Subcutaneous adipose tissue (tissue), 4 donors: Measurements from ENCODE around the gene PRKCQ. TPM values are rescaled to one million over a fixed set of nuclear protein-coding genes. Genes with fewer than 3 reads are reported as not detected.

Experiments
- total RNA-seq, 4 donors: library from RNA; depleted of rRNA; stranded (reverse); fragments of >200 nt; gene quantifications; one replicate each; pipeline ENCODE4 v1.1.0, GENCODE V29; 2016
- TF ChIP-seq, protein P1 (sequence below): fragments of 450-650 bp; IDR thresholded peaks from one replicate; pipeline ENCODE4 v1.5.1; 2016; ENCODE audit warnings: low read depth, mild to moderate bottlenecking, control low read depth, antibody characterized with exemption, moderate library complexity

Gene PRKCQ
- total RNA-seq, 4 donors from 2014 or later, result 0.19 to 1.0 (median 0.93) TPM

DNA sequence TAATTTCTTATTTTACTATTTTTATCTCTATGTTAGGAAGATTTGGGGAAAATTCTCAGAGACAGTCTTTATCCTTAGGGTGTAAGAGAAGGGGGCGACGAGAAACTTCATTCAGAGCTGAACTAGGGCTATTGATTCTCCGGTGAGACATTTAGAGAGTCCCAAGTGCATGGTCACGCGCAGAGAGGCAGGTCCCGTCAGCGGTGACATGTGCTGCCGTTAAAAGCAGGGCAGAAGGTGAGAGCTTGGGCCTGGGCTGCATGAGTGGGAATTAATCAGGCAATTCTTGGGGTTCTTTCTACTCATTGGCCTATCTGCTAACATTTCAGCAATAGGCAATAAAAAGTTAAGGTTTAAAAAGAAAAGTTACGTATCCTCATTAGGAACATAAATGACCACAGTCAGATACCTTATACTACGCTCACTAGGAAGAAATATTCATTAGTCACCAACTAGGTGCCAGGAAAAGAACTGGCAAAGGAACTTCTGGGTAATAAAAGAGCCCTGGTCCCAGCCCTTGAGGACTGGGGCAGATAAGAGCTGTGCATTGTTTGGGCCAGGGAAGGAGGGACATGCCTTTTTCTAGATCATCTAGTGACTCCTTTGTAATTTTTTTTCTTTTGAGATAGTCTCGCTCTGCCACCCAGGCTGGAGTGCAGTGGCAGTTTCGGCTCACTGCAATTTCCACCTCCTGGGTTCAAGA, 21.2 kb downstream of the PRKCQ start:
- TF ChIP-seq, protein P1, sequence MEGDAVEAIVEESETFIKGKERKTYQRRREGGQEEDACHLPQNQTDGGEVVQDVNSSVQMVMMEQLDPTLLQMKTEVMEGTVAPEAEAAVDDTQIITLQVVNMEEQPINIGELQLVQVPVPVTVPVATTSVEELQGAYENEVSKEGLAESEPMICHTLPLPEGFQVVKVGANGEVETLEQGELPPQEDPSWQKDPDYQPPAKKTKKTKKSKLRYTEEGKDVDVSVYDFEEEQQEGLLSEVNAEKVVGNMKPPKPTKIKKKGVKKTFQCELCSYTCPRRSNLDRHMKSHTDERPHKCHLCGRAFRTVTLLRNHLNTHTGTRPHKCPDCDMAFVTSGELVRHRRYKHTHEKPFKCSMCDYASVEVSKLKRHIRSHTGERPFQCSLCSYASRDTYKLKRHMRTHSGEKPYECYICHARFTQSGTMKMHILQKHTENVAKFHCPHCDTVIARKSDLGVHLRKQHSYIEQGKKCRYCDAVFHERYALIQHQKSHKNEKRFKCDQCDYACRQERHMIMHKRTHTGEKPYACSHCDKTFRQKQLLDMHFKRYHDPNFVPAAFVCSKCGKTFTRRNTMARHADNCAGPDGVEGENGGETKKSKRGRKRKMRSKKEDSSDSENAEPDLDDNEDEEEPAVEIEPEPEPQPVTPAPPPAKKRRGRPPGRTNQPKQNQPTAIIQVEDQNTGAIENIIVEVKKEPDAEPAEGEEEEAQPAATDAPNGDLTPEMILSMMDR, result no peak

DNA sequence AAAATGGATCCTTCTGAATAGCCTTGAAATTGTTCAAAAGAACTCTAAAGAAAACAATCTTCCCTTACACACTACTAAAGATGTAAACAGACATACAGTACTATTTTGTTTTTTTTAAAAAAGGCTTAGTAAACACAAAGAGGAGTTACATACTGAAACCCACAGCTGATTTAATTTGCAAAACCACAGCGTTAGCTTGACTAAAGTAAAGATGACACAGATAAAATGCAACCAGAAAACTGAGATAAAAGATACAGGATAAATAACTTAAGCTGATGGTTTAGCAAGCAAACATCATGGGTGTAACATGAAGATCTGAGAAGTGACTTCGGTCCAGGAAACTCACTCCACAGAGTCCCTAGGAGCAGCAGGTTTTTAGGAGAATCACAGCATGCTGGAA, 21.8 kb downstream of the PRKCQ start:
- TF ChIP-seq, protein P1, result no peak

DNA sequence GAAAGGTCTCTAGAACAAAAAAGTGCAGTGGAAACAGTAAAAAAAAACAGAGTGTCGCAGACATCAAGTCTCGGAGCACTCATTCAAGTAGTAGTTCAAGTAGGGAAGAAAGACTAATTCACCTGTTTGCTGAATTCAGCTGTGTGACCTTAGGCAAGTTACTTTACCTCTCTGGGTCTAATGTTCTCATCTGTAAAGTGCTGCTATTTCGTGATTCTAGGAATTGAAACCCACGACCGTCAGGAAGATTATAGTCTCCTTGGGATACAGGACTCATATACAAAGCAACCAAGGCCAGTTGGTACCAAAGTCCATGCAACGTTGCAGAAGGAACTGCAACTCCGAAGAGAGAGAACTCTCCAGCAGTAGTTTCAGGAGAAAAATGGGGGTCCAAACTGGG, 26.1 kb downstream of the PRKCQ start:
- TF ChIP-seq, protein P1, result no peak

DNA sequence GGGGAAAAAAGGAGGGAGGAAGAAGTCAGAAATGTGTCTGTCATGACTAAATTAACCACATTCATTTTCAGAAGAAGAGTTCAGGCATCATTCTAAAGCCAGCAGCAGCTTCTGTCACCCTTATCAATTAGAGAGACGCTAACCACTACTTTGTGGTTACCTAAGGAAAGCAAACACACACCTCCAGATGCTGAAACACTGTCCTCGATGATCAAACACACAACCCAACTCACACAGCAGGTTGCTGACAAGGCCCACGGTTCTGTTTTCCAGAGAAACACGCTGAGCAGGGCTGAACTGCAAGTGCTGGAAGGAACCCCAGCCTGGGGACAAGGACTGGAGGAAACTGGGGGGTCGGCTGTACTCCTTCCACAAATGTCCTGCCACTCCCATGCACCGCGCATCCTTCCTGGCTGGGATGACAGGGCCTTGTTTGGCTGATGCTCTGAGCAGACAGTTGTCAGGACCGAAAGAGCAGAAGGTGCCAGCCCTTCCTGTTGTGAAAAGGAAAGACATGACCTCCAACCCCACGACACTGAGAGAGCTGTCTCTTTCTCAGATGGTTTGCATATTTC, 36.6 kb downstream of the PRKCQ start:
- TF ChIP-seq, protein P1, result no peak

DNA sequence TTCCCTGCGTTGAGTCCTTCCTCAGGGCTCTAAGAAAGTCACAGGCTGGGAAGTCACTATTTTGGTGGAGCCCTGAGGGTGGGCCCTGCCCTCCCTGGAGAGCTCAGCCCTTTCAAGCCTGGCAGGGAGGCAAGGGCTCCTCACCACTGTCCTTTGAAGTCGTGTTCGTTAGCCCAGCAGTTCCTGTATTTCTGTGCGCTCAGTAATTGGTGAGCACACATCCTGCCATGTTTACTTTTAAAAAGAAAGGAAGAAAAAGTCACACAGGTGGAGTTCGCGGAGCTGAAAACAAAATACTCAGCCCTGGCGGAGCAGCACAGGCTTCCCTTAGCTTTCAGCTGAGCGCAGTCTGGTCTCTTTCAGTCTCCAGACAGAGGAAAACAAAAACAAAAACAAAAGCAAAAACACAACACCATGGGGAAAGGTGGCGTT, 37.1 kb downstream of the PRKCQ start:
- TF ChIP-seq, protein P1, result no peak

DNA sequence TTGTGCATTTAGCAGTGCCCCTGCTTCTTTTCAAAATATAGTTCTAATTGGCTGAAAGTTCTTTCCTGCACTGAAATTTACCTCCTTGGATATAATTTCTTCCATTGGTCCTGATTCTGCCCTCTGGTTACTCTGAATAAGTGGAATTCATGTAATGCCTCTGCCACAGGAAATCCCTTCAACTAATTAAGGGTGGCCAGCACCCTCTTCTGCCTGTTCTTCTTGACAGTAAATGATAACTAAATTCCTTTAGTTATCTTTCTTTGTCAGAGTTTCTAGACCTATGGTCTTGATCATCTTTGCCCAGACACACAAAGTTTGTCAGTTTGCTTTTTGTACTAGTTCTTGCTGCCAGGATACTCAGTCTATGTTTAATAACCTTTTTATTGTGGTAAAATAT, 40.2 kb downstream of the PRKCQ start:
- TF ChIP-seq, protein P1, result no peak

DNA sequence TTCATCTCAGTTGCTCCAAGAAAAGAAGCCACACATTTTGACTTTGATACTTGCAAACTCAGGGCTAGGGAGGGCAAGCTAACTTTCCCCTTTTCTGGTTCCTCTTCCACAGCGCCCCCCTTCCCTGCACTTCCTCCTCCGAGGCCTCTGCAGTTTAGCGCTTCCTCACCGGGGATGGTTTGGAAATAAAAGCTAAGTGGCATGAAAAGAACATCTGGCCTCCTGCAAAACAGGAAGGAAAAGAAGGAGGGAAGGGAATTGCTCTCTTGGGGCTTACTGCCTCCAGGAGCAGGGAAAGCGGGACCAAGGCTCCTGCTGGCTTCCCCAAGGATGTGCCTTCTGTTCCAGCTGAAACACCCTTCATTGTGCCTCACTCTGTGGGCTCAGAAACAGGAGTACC, 42.3 kb downstream of the PRKCQ start:
- TF ChIP-seq, protein P1, result no peak
